ENCODE measurements around the gene EFCAB12. TPM values are rescaled to one million over a fixed set of nuclear protein-coding genes. Genes with fewer than 3 reads are reported as not detected.
"Not testable (repeated sequence)": the region's sequence is repeated elsewhere in the genome, so short reads cannot be mapped to it uniquely, and the experiment has no call there.

EFCAB12 gene
- total RNA-seq, 2 donors from 2014 or later = 0.56 to 0.58 TPM

- ATAC-seq (peak; percentile 82), DNase-seq (peak in 1 of 2 donors; percentile 35)
- intact Hi-C loops (cut with DNase I, micrococcal nuclease) = no loop called here
Observed at GRCh38 chr3:129383292-129383860, 45.1 kb downstream of the EFCAB12 start.

- intact Hi-C loops (cut with DNase I, micrococcal nuclease) = no loop called here
- ATAC-seq (no peak), DNase-seq (no peak)
Observed at GRCh38 chr3:129382366-129382765, 46.1 kb downstream of the EFCAB12 start.

GRCh38 chr3:129379582-129380358 lies 48.7 kb downstream of the EFCAB12 start:
- no peak for ATAC-seq
- intact Hi-C loops (cut with DNase I, micrococcal nuclease) = no loop called here
- DNase-seq = no peak

- DNase-seq (no peak), ATAC-seq (peak; percentile 74)
- intact Hi-C loops (cut with DNase I, micrococcal nuclease) = no loop called here
Observed at GRCh38 chr3:129378949-129379348, 49.5 kb downstream of the EFCAB12 start.

- ATAC-seq (no peak), DNase-seq (no peak)
- intact Hi-C loops (cut with DNase I, micrococcal nuclease) = no loop called here
Observed at GRCh38 chr3:129377615-129378014, 50.8 kb downstream of the EFCAB12 start.

- intact Hi-C loops (cut with DNase I, micrococcal nuclease) = no loop called here
- ATAC-seq (no peak), DNase-seq (no peak)
Observed at GRCh38 chr3:129375099-129375498, 53.3 kb downstream of the EFCAB12 start.

- intact Hi-C loops (cut with DNase I, micrococcal nuclease) = no loop called here
Observed at GRCh38 chr3:129371041-129371826, 57.2 kb downstream of the EFCAB12 start.

GRCh38 chr3:129370248-129370964 lies 58.0 kb downstream of the EFCAB12 start:
- ATAC-seq (no peak), DNase-seq (no peak)
- intact Hi-C loops (cut with DNase I, micrococcal nuclease) = no loop called here

More at GRCh38 chr3:129371041-129371826, 57.2 kb downstream of the EFCAB12 start:
- ATAC-seq = no peak
- DNase-seq = no peak

- no peak for ATAC-seq
- intact Hi-C loops (cut with DNase I, micrococcal nuclease) = no loop called here
- no peak for DNase-seq
Observed at GRCh38 chr3:129369711-129370110, 58.7 kb downstream of the EFCAB12 start.

GRCh38 chr3:129367821-129368220 lies 60.6 kb downstream of the EFCAB12 start:
- intact Hi-C loops (cut with DNase I, micrococcal nuclease) = no loop called here
- no peak for ATAC-seq
- no peak for DNase-seq

GRCh38 chr3:129366312-129366831 lies 62.1 kb downstream of the EFCAB12 start:
- intact Hi-C loops (cut with DNase I, micrococcal nuclease) = no loop called here
- ATAC-seq = no peak
- DNase-seq = no peak

- DNase-seq (no peak), ATAC-seq (no peak)
- intact Hi-C loops (cut with DNase I, micrococcal nuclease) = no loop called here
Observed at GRCh38 chr3:129365296-129366136, 62.9 kb downstream of the EFCAB12 start.

GRCh38 chr3:129364811-129365210 lies 63.6 kb downstream of the EFCAB12 start:
- intact Hi-C loops (cut with DNase I, micrococcal nuclease); ATAC-seq; DNase-seq: not testable (repeated sequence)

GRCh38 chr3:129363356-129363755 lies 65.1 kb downstream of the EFCAB12 start:
- DNase-seq = peak in 1 of 2 donors; percentile 12
- intact Hi-C loops (cut with DNase I, micrococcal nuclease); ATAC-seq: not testable (repeated sequence)

GRCh38 chr3:129360705-129361460 lies 67.6 kb downstream of the EFCAB12 start:
- intact Hi-C loops (cut with DNase I, micrococcal nuclease) = no loop called here
- DNase-seq (peak in 1 of 2 donors; percentile 8), ATAC-seq (no peak)

GRCh38 chr3:129360171-129360611 lies 68.2 kb downstream of the EFCAB12 start:
- intact Hi-C loops (cut with DNase I, micrococcal nuclease) = no loop called here
- ATAC-seq (no peak), DNase-seq (peak in 1 of 2 donors; percentile 12)

GRCh38 chr3:129358772-129359371 lies 69.6 kb downstream of the EFCAB12 start:
- DNase-seq (peak in 1 of 2 donors; percentile 15), ATAC-seq (no peak)
- intact Hi-C loops (cut with DNase I, micrococcal nuclease) = no loop called here
